Measurements from ENCODE around the gene RDH14.

Gene RDH14

DNA sequence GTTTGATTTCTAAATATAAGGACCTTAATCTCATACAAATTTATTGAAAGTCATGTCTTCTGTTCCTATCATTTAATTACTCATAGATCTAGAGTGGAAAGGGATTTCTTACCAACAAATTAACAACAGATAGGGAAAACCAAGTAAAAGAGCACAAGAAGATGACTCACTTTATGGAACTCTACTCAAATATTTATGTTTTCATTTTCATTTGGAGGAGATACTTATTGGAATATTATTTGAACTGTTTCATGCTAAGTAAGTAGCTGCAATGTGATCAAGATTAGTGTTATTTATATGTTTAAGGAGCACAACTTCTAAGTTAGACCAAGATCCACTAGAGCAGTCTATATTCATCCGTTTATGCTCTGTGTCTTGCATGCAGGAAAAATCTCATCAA, 27.6 kb upstream of the RDH14 start:
- Mint-ChIP-seq H3K27ac (no peak overlapping the region), H3K27me3 (no peaks in the 10 kb centered on the region), H3K4me3 (no peak overlapping the region), H3K4me1 (no peaks in the 10 kb centered on the region), H3K36me3 (peaks cover 43% of the 10 kb centered on the region), H3K9me3 (no peaks in the 10 kb centered on the region)

DNA sequence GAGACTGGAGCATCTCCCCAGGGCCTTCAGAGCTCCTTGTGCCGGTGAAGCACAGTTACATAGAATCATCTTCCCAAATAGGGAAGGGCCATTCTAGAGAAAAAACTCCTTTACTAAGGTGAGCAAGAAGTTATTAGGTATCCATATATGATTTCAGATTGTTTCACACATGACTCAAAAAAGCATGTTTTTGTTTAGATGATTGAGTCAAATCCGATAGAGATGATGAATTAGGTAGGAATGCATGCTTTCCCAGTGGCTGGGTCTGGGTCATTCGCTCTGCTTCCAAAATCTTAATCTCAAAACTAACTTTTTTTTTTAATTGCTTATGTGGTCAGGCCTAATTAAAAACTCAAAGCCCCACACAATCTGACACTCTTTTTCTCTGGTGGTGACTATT, 25.1 kb upstream of the RDH14 start:
- Mint-ChIP-seq H3K27me3 (no peaks in the 10 kb centered on the region), H3K4me3 (no peak overlapping the region), H3K4me1 (no peaks in the 10 kb centered on the region), H3K9me3 (no peaks in the 10 kb centered on the region), H3K36me3 (peaks cover 41% of the 10 kb centered on the region), H3K27ac (no peak overlapping the region)

- no peaks in the 10 kb centered on the region for H3K27me3 Mint-ChIP-seq
- H3K27ac Mint-ChIP-seq, result no peak overlapping the region
- no peak overlapping the region for H3K4me3 Mint-ChIP-seq
- H3K9me3 Mint-ChIP-seq, result no peaks in the 10 kb centered on the region
- peaks cover 38% of the 10 kb centered on the region for H3K36me3 Mint-ChIP-seq
- no peaks in the 10 kb centered on the region for H3K4me1 Mint-ChIP-seq
Measured at GRCh38 chr2:18584608-18584954, 24.1 kb upstream of the RDH14 start.

GRCh38 chr2:18583905-18584607, 23.6 kb upstream of the RDH14 start:
- Mint-ChIP-seq H3K9me3 (no peaks in the 10 kb centered on the region), H3K36me3 (peaks cover 36% of the 10 kb centered on the region), H3K4me3 (no peak overlapping the region), H3K4me1 (no peaks in the 10 kb centered on the region), H3K27me3 (no peaks in the 10 kb centered on the region), H3K27ac (no peak overlapping the region)

DNA sequence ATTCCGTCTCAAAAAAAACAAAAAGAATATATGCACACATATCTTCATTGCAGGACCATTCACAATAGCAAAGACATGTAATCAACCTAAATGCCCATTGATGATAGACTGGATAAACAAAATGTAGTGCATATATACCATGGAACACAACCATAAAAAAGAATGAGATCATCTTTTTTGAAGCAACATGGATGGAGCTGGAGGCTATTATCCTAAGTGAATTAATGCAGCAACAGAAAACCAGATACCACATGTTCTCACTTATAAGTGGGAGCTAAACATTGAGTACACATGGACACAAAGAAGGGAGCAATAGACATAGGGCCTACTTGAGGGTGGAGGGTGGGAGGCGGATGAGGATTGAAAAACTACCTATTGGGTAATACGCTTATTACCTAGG, 20.2 kb upstream of the RDH14 start:
- no peak overlapping the region for H3K27ac Mint-ChIP-seq

DNA sequence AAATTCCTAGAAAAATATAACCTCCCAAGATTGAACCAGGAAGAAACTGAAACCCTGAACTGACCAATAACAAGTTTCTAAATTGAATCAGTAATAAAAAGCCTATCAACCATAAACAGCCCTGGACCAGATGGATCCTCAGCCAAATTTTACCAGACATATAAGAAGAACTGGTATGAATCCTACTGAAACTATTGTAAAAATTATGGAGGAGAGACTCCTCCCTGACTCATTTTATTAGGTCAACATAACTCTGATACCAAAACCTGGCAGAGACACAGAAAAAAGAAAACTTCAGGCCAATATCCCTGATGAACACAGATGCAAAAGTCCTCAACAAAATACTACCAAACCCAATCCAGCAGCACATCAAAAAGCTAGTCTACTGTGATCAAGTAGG, 17.6 kb upstream of the RDH14 start:
- H3K4me3 Mint-ChIP-seq, result no peak overlapping the region
- no peaks in the 10 kb centered on the region for H3K4me1 Mint-ChIP-seq
- H3K27ac Mint-ChIP-seq, result no peak overlapping the region
- H3K9me3 Mint-ChIP-seq, result peaks cover 17% of the 10 kb centered on the region
- peaks cover 29% of the 10 kb centered on the region for H3K36me3 Mint-ChIP-seq
- H3K27me3 Mint-ChIP-seq, result no peaks in the 10 kb centered on the region

More for the DNA sequence above, 20.2 kb upstream of the RDH14 start:
- Mint-ChIP-seq H3K36me3 (peaks cover 36% of the 10 kb centered on the region), H3K9me3 (peaks cover 12% of the 10 kb centered on the region), H3K27me3 (no peaks in the 10 kb centered on the region), H3K4me1 (no peaks in the 10 kb centered on the region), H3K4me3 (no peak overlapping the region)

- Mint-ChIP-seq H3K9me3 (peaks cover 6% of the 10 kb centered on the region), H3K36me3 (peaks cover 38% of the 10 kb centered on the region), H3K4me1 (peaks cover 4% of the 10 kb centered on the region), H3K27me3 (no peaks in the 10 kb centered on the region), H3K4me3 (no peak overlapping the region), H3K27ac (no peak overlapping the region)
Measured at GRCh38 chr2:18566145-18566769, 5.8 kb upstream of the RDH14 start.

- Mint-ChIP-seq H3K36me3 (peaks cover 21% of the 10 kb centered on the region), H3K4me1 (peaks cover 45% of the 10 kb centered on the region)
Measured at GRCh38 chr2:18560797-18561085, 288 bp upstream of the RDH14 start.

DNA sequence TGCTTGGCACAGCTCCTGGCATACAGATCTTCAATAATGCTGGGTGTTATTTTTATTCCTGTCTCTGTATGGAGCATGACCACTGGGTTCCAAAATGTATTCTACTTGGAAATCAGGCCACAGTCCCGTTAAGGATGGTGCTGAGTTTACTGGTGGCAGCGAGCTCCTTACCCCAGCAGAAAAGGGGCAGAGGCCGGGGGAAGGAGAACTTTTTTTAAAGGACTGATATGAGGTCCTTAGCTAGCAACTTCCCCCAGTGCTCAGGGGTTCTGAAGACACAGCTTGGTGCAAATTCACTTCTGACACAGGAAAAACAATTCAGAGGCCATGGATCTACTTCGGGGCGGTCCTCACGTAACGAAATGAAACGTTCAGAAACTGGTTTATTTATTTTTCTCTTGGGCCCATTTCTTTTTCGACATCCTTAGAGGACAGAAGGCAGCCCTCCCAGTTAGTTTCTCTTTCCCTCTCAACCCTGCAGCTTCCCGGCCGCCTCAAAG, 872 bp downstream of the RDH14 start:
- peaks cover 45% of the 10 kb centered on the region for H3K4me1 Mint-ChIP-seq
- H3K9me3 Mint-ChIP-seq, result no peaks in the 10 kb centered on the region
- H3K4me3 Mint-ChIP-seq, result peak overlapping the region; percentile 92
- no peaks in the 10 kb centered on the region for H3K27me3 Mint-ChIP-seq
- peak overlapping the region; percentile 93 for H3K27ac Mint-ChIP-seq
- H3K36me3 Mint-ChIP-seq, result peaks cover 17% of the 10 kb centered on the region

More at GRCh38 chr2:18560797-18561085, 288 bp upstream of the RDH14 start:
- H3K9me3 Mint-ChIP-seq, result peaks cover 6% of the 10 kb centered on the region
- peak overlapping the region; percentile 91 for H3K4me3 Mint-ChIP-seq
- no peaks in the 10 kb centered on the region for H3K27me3 Mint-ChIP-seq
- peak overlapping the region; percentile 90 for H3K27ac Mint-ChIP-seq

- no peaks in the 10 kb centered on the region for H3K27me3 Mint-ChIP-seq
- peak overlapping the region; percentile 23 for H3K27ac Mint-ChIP-seq
- H3K4me1 Mint-ChIP-seq, result peaks cover 49% of the 10 kb centered on the region
- peak overlapping the region; percentile 92 for H3K4me3 Mint-ChIP-seq
- no peaks in the 10 kb centered on the region for H3K9me3 Mint-ChIP-seq
- peaks cover 16% of the 10 kb centered on the region for H3K36me3 Mint-ChIP-seq
Measured at GRCh38 chr2:18558458-18558857, 2.0 kb downstream of the RDH14 start.

- Mint-ChIP-seq H3K27ac (no peak overlapping the region), H3K4me3 (no peak overlapping the region), H3K27me3 (no peaks in the 10 kb centered on the region), H3K36me3 (peaks cover 13% of the 10 kb centered on the region), H3K9me3 (no peaks in the 10 kb centered on the region), H3K4me1 (peaks cover 60% of the 10 kb centered on the region)
Measured at GRCh38 chr2:18557121-18557520, 3.3 kb downstream of the RDH14 start.

DNA sequence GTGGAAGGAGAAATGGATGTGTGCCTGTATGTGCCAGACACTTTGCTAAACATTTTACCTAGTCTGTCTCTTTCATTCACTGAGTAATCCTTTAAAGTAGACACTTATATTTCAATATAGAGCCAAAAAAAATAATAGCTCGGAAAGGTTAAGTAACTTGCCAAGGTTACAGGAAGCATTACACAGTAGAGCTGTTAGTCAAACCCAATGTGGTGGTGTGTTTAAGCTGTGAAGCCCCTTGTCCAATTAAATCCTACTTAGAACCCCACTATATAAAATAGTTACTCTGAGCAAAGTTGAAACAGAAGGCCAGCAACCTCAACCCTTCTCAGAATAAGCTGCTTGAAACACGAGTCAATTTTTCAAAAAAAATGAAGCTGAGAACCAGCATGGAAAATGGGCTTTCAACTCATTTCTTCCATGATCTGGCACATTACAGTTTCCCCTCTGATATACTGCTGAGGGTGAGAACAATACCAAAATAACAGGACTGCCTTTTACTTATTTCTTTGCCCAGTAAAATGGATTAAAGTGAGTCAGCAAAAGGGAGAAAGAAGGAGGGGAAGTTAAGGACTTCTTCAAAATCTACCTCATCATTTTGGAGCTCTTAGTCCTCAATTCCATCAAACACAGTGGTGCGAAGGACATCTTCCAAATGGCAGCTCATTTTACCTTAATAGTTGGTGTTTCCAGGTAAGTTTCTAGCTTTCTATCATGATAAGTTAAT, 7.9 kb downstream of the RDH14 start:
- Mint-ChIP-seq H3K4me1 (peaks cover 68% of the 10 kb centered on the region), H3K9me3 (no peaks in the 10 kb centered on the region), H3K27ac (peak overlapping the region; percentile 72), H3K27me3 (no peaks in the 10 kb centered on the region), H3K4me3 (no peak overlapping the region), H3K36me3 (peaks cover 13% of the 10 kb centered on the region)

- Mint-ChIP-seq H3K9me3 (no peaks in the 10 kb centered on the region), H3K36me3 (peaks cover 11% of the 10 kb centered on the region), H3K4me3 (no peak overlapping the region), H3K27ac (peak overlapping the region; percentile 41), H3K27me3 (no peaks in the 10 kb centered on the region), H3K4me1 (peaks cover 68% of the 10 kb centered on the region)
Measured at GRCh38 chr2:18551623-18552022, 8.8 kb downstream of the RDH14 start.

DNA sequence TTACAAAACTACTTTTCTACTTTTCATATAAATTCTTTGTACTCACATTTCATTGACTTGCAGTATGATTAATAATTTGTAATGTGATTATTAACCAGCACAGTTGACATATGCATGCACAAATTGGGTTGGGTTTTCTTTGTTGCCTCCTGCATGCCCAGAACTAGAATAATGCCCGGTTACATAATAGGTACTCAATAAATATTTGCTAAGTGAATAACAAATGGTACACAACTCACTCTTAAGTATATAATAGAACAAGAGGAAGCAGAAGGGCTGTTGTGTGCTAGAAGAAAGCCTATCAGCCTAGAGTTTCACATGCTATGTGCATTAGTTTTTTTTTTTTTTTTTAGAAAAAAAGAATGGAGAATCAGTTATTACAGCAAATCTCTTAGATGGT, 9.3 kb downstream of the RDH14 start:
- H3K4me1 Mint-ChIP-seq, result peaks cover 68% of the 10 kb centered on the region
- H3K4me3 Mint-ChIP-seq, result no peak overlapping the region
- H3K27me3 Mint-ChIP-seq, result no peaks in the 10 kb centered on the region
- no peak overlapping the region for H3K27ac Mint-ChIP-seq
- peaks cover 11% of the 10 kb centered on the region for H3K36me3 Mint-ChIP-seq
- H3K9me3 Mint-ChIP-seq, result no peaks in the 10 kb centered on the region

- H3K27ac Mint-ChIP-seq, result no peak overlapping the region
- no peaks in the 10 kb centered on the region for H3K9me3 Mint-ChIP-seq
- H3K36me3 Mint-ChIP-seq, result peaks cover 10% of the 10 kb centered on the region
- H3K4me1 Mint-ChIP-seq, result peaks cover 71% of the 10 kb centered on the region
- H3K27me3 Mint-ChIP-seq, result no peaks in the 10 kb centered on the region
- H3K4me3 Mint-ChIP-seq, result no peak overlapping the region
Measured at GRCh38 chr2:18550433-18550832, 10.0 kb downstream of the RDH14 start.

DNA sequence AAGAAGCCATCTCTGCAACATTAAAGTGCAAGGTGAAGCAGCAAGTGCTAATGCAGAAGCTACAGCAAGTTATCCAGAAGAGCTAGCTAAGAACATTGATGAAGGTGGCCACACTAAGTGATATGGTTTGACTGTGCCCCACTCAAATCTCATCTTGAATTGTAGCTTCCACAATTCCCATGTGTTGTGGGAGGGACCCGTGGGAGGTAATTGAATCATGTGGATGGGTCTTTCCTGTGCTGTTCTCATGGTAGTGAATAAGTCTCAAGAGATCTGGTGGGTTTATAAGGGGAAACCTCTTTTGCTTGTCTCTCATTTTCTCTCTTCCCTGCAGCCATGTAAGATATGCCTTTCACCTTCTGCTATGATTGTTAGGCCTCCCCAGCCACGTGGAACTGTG, 11.4 kb downstream of the RDH14 start:
- Mint-ChIP-seq H3K4me3 (no peak overlapping the region), H3K9me3 (no peaks in the 10 kb centered on the region)

More for the DNA sequence above, 11.4 kb downstream of the RDH14 start:
- Mint-ChIP-seq H3K27ac (no peak overlapping the region), H3K36me3 (peaks cover 6% of the 10 kb centered on the region), H3K27me3 (no peaks in the 10 kb centered on the region), H3K4me1 (peaks cover 74% of the 10 kb centered on the region)

Measured in activated naive CD4-positive, alpha-beta T cell treated with anti-CD3 and anti-CD28 coated beads, Interleukin-2, amount 50 U/mL, for 24 hours (primary cell).